Kidney epithelial cell (primary cell): Measurements from ENCODE around the gene ISOC2. TPM values are rescaled to one million over a fixed set of nuclear protein-coding genes. Genes with fewer than 3 reads are reported as not detected.

Experiments
- DNase-seq: peaks from one replicate; pipeline ENCODE4 v3.0.0-alpha.2; 2010; ENCODE audit warnings: low read depth
- H3K27me3 ChIP-seq: 2 replicates; pipeline ENCODE4 v1.6.0; 2011; ENCODE audit warnings: low read length; ENCODE audit not compliant: control insufficient read depth, insufficient read depth
- H3K36me3 ChIP-seq: 2 replicates; pipeline ENCODE4 v1.5.1; 2011; ENCODE audit warnings: low read length; ENCODE audit not compliant: control insufficient read depth, insufficient read depth
- H3K4me3 ChIP-seq: 2 replicates; pipeline ENCODE4 v1.5.1; 2011; ENCODE audit warnings: low read depth, mild to moderate bottlenecking, control low read depth, low read length
- total RNA-seq: library from RNA; depleted of rRNA; stranded (reverse); fragments of >200 nt; gene quantifications from 2 replicates; pipeline ENCODE4 v1.2.3, GENCODE V29; 2015
- TF ChIP-seq, protein P1 (sequence below): IDR thresholded peaks from 2 replicates; pipeline ENCODE4 v1.5.1; 2011; ENCODE audit warnings: mild to moderate bottlenecking, moderate library complexity, low read length, control low read depth, inconsistent platforms; ENCODE audit not compliant: insufficient read depth, poor library complexity, severe bottlenecking

ISOC2 gene
- 49.8 and 60.5 TPM in 2 replicates for total RNA-seq

DNA sequence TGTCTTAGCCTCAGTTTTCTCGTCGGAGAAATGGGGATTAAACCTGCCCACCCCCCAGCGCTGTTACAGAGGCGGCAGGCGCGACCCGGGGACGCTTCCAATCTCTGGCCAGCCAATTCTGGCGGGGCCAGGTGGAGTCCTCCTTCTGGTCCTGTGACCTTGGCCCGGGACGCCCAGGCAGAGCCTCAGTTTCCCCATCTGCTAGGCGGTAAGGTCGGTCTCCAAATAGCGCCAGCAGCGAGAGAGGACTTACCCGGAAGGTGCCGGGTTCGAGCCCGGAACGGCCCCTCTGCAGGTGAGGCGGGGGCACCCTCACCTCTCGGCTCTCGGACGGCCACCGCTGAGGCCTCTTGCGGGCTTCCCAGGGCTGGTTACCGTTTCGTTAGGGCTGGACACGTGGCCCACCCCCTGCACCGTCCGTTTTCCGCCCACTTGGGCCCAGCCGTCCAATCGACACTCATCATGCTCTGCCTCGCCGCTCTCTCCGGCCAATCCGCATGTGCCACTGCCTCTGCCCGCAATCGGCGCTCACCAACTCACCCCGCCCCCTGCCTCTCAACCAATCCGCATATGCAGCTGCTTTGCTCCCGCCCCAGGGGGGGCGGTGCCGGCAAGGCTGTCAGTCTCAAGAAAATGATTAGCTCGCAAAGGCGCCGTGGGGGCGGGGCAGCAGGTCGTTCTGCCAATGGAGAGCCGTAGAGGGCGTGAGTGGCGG, at the start of gene ISOC2:
Gene ISOC2 (minus strand): TSS at position 384 of the 715 bp plus-strand sequence. CDS start 5,156 bp downstream, outside the sequence.
- TF ChIP-seq, protein P1, sequence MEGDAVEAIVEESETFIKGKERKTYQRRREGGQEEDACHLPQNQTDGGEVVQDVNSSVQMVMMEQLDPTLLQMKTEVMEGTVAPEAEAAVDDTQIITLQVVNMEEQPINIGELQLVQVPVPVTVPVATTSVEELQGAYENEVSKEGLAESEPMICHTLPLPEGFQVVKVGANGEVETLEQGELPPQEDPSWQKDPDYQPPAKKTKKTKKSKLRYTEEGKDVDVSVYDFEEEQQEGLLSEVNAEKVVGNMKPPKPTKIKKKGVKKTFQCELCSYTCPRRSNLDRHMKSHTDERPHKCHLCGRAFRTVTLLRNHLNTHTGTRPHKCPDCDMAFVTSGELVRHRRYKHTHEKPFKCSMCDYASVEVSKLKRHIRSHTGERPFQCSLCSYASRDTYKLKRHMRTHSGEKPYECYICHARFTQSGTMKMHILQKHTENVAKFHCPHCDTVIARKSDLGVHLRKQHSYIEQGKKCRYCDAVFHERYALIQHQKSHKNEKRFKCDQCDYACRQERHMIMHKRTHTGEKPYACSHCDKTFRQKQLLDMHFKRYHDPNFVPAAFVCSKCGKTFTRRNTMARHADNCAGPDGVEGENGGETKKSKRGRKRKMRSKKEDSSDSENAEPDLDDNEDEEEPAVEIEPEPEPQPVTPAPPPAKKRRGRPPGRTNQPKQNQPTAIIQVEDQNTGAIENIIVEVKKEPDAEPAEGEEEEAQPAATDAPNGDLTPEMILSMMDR: no peak
- Histone ChIP-seq H3K4me3 (peak within 1 kb of the TSS; percentile 80), H3K36me3 (no peaks in the 10 kb centered on the region), H3K27me3 (peaks cover 8% of the 10 kb centered on the region)
- DNase-seq: peak; percentile 95

GRCh38 chr19:55508120-55508519, 46.7 kb upstream of the ISOC2 start:
- no peak overlapping the region for H3K4me3 ChIP-seq
- DNase-seq: no peak
- no peaks in the 10 kb centered on the region for H3K36me3 ChIP-seq
- no peaks in the 10 kb centered on the region for H3K27me3 ChIP-seq
- TF ChIP-seq, protein P1: no peak

DNA sequence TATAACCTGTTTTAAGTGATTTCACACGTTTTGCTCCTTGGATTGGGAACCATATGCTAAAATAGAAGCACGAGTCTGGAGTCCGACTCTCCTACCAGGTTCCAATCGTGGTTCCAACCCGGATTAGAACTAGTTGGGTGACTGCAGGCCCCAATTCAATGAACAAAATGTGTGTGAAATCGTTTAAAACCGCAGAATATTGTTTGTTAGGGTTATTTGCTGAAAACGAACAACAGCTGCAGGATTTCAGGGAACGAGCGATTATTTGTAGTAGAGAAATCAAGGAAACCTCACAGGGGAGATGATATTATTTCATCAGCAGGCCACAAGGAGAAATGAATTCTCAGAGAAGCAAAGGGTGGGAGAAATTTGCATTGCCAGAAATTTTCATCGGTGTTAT, 43.5 kb upstream of the ISOC2 start:
- no peak for DNase-seq
- TF ChIP-seq, protein P1: no peak
- H3K4me3 ChIP-seq: no peak overlapping the region
- no peaks in the 10 kb centered on the region for H3K27me3 ChIP-seq
- no peaks in the 10 kb centered on the region for H3K36me3 ChIP-seq

GRCh38 chr19:55504252-55504603, 42.8 kb upstream of the ISOC2 start:
- no peak for DNase-seq
- H3K4me3 ChIP-seq: no peak overlapping the region
- no peaks in the 10 kb centered on the region for H3K27me3 ChIP-seq
- TF ChIP-seq, protein P1: no peak
- H3K36me3 ChIP-seq: no peaks in the 10 kb centered on the region

DNA sequence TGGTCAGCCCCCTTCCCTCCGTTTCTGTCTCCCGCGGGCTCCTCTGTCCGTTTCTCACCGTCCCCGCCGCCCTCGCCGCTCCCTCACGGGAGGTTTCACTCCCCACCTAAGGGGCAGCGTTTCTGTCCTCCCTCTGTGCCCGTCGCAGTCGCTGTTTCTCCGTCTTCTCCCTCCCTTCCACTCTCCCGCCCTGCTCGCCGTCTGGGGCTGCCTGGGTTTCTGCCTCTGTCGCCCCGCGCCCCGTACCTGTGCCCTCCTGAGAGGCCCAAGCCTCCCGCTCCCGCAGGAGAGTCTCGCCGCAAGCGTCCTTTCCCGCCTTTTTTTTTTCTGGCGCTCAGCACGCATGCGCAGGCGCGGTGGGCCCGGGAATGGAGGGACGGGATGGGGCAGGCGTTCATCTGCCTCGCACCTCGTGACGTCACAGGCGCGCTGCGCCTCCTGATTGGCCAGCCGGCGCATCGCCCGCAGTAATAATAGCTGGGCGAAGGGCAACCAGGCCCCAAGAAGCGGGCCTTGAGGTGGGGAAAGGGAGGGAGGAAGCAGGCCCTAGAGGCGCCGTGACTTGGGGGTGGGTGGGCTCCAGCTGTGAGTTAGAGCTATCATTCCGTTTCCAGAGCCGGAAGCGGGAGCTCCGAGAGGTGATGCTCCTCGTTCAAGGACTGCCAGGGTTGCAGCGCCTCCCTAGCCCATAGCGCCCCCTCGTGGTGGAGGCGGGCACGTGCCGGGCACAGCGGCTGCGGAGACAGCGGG, 42.2 kb upstream of the ISOC2 start:
- peak overlapping the region; percentile 38 for H3K4me3 ChIP-seq
- no peaks in the 10 kb centered on the region for H3K27me3 ChIP-seq
- TF ChIP-seq, protein P1: peak; percentile 99
- H3K36me3 ChIP-seq: no peaks in the 10 kb centered on the region
- DNase-seq: no peak
